H1 (cell line): ENCODE results near the gene CABLES2. TPM values are rescaled to one million over a fixed set of nuclear protein-coding genes. Genes with fewer than 3 reads are reported as not detected.

Experiments
- CTCF ChIA-PET: fragments of 300-600 bp; sonication (Branson Sonifier 250); formaldehyde crosslinking; loops from one replicate; lab custom pipeline; 2021; ENCODE audit not compliant: partially characterized antibody; lab: Charles Lee
- POLR2A ChIA-PET: fragments of 300-600 bp; sonication (Branson Sonifier 250); formaldehyde crosslinking; loops from one replicate; lab custom pipeline; 2021; ENCODE audit warnings: inconsistent platforms; ENCODE audit not compliant: partially characterized antibody; lab: Charles Lee
- DNase-seq, 2 experiments: peaks; one replicate each; pipeline versions ENCODE4 v3.0.0 to v3.0.0-alpha.2; 2010 to 2022; ENCODE audit warnings: low spot score in 2 of 2, low read depth in 1 of 2, mixed read lengths in 1 of 2
- FAIRE-seq: peaks from 2 replicates; lab custom pipeline; 2011; peaks lifted over from hg19 to GRCh38; lab: Jason Lieb, UNC
- H2AFZ ChIP-seq: 2 replicates; pipeline ENCODE4 v1.8.1; 2012; ENCODE audit warnings: low read length, inconsistent platforms
- H2AK5ac ChIP-seq: 2 replicates; pipeline ENCODE4 v1.6.1; 2013; ENCODE audit warnings: low read depth, low read length
- H2BK120ac ChIP-seq: replicated peaks from 2 replicates; pipeline ENCODE3; 2013; ENCODE audit warnings: low read depth, low read length, inconsistent platforms
- H2BK12ac ChIP-seq: 2 replicates; pipeline ENCODE4 v1.6.1; 2013; ENCODE audit warnings: low read depth, low read length
- H2BK15ac ChIP-seq: 2 replicates; pipeline ENCODE4 v1.6.1; 2013; ENCODE audit warnings: low read length
- H2BK20ac ChIP-seq: 2 replicates; pipeline ENCODE4 v1.6.1; 2013; ENCODE audit warnings: low read length
- H2BK5ac ChIP-seq: 2 replicates; pipeline ENCODE4 v1.6.1; 2013; ENCODE audit warnings: low read depth, low read length
- H3K14ac ChIP-seq: 2 replicates; pipeline ENCODE4 v1.6.1; 2013; ENCODE audit warnings: inconsistent platforms; ENCODE audit not compliant: insufficient read length
- H3K18ac ChIP-seq: 2 replicates; pipeline ENCODE4 v1.6.1; 2013; ENCODE audit warnings: low read length; ENCODE audit errors: extremely low read depth
- H3K23ac ChIP-seq: 2 replicates; pipeline ENCODE4 v1.6.1; 2013; ENCODE audit warnings: inconsistent platforms; ENCODE audit not compliant: insufficient read length
- H3K23me2 ChIP-seq: 2 replicates; pipeline ENCODE4 v1.6.1; 2013; ENCODE audit warnings: low read depth, low read length
- H3K27ac ChIP-seq: 2 replicates; pipeline ENCODE4 v1.6.1; 2011; ENCODE audit warnings: low read depth, low read length, inconsistent platforms
- H3K27me3 ChIP-seq, 4 experiments: replicated peaks in 1 of 4; 1 replicate in 1 of 4; 2 replicates in 3 of 4; pipeline versions ENCODE4 v1.6.1 to v1.8.1; 2011 to 2013; ENCODE audit warnings: low read length in 3 of 4, mild to moderate bottlenecking in 3 of 4, inconsistent platforms in 2 of 4, mixed read lengths in 2 of 4, moderate library complexity in 1 of 4; ENCODE audit not compliant: control insufficient read depth in 3 of 4, insufficient read depth in 3 of 4; ENCODE audit errors: extremely low read depth in 1 of 4
- H3K36me3 ChIP-seq, 4 experiments: 2 replicates each; pipeline versions ENCODE4 v1.6.1 to v1.8.1; 2011 to 2013; ENCODE audit warnings: mild to moderate bottlenecking in 4 of 4, low read length in 3 of 4, moderate library complexity in 2 of 4, control low read depth in 1 of 4, inconsistent platforms in 1 of 4; ENCODE audit not compliant: insufficient read depth in 4 of 4, control insufficient read depth in 2 of 4
- H3K4ac ChIP-seq: replicated peaks from 2 replicates; pipeline ENCODE3; 2013; ENCODE audit warnings: low read length, low read depth, mixed read lengths, inconsistent platforms; ENCODE audit not compliant: insufficient read length
- H3K4me1 ChIP-seq, 4 experiments: replicated peaks in 1 of 4; 1 replicate in 1 of 4; 2 replicates in 3 of 4; pipeline versions ENCODE4 v1.6.1 to v1.8.1; 2011 to 2013; ENCODE audit warnings: low read length in 3 of 4, inconsistent platforms in 2 of 4, mixed read lengths in 1 of 4; ENCODE audit not compliant: insufficient read depth in 4 of 4, control insufficient read depth in 3 of 4
- H3K4me2 ChIP-seq, 2 experiments: 2 replicates each; pipeline versions ENCODE4 v1.6.1 to v1.8.1; 2011 to 2013; ENCODE audit warnings: low read depth in 2 of 2, low read length in 2 of 2, control low read depth in 1 of 2, inconsistent platforms in 1 of 2, mild to moderate bottlenecking in 1 of 2; ENCODE audit not compliant: insufficient read depth in 1 of 2
- H3K4me3 ChIP-seq, 4 experiments: fragments of 200-600, 300-600 bp in 1 of 4; sonication (generic), shearing (Covaris generic), sonication (Bioruptor Twin) in 1 of 4; 2 replicates each; pipeline versions ENCODE4 v1.5.1 to v1.8.1; 2011 to 2016; ENCODE audit warnings: low read length in 4 of 4, low read depth in 3 of 4, control low read depth in 2 of 4, inconsistent platforms in 2 of 4, mild to moderate bottlenecking in 2 of 4, mixed read lengths in 1 of 4, moderate library complexity in 1 of 4; ENCODE audit not compliant: insufficient read depth in 2 of 4; ENCODE audit errors: extremely low read depth in 1 of 4
- H3K56ac ChIP-seq: replicated peaks from 2 replicates; pipeline ENCODE3; 2013; ENCODE audit warnings: low read depth, mild to moderate bottlenecking, mixed read lengths, low read length, inconsistent platforms; ENCODE audit not compliant: insufficient read length
- H3K79me1 ChIP-seq: 2 replicates; pipeline ENCODE4 v1.6.1; 2013; ENCODE audit warnings: low read depth, low read length, control low read depth
- H3K79me2 ChIP-seq, 2 experiments: 2 replicates each; pipeline versions ENCODE4 v1.6.1 to v1.8.1; 2012 to 2013; ENCODE audit warnings: low read length in 2 of 2, mild to moderate bottlenecking in 2 of 2, inconsistent platforms in 1 of 2; ENCODE audit not compliant: insufficient read depth in 2 of 2, control insufficient read depth in 1 of 2
- H3K9ac ChIP-seq, 4 experiments: replicated peaks in 1 of 4; 1 replicate in 1 of 4; 2 replicates in 3 of 4; pipeline versions ENCODE4 v1.6.1 to v1.8.1; 2011 to 2013; ENCODE audit warnings: low read depth in 3 of 4, low read length in 3 of 4, control low read depth in 2 of 4, mild to moderate bottlenecking in 2 of 4, moderate library complexity in 2 of 4, inconsistent platforms in 1 of 4; ENCODE audit errors: extremely low read depth in 1 of 4
- H3K9me3 ChIP-seq, 2 experiments: 2 replicates each; pipeline versions ENCODE4 v1.6.1 to v1.8.1; 2012 to 2013; ENCODE audit warnings: mild to moderate bottlenecking in 2 of 2, moderate library complexity in 2 of 2, control low read depth in 1 of 2, inconsistent platforms in 1 of 2, low read depth in 1 of 2, low read length in 1 of 2, mixed read lengths in 1 of 2; ENCODE audit not compliant: insufficient read depth in 2 of 2
- H4K20me1 ChIP-seq, 2 experiments: replicated peaks in 1 of 2; 2 replicates each; pipeline versions ENCODE3 to v1.8.1; 2011 to 2013; ENCODE audit warnings: inconsistent platforms in 2 of 2, low read length in 2 of 2, mild to moderate bottlenecking in 1 of 2; ENCODE audit not compliant: insufficient read depth in 2 of 2, control insufficient read depth in 1 of 2
- H4K5ac ChIP-seq: 2 replicates; pipeline ENCODE4 v1.6.1; 2013; ENCODE audit warnings: low read length, low read depth, mixed read lengths, inconsistent platforms; ENCODE audit not compliant: insufficient read length
- H4K8ac ChIP-seq: 2 replicates; pipeline ENCODE4 v1.8.0; 2013; ENCODE audit warnings: mild to moderate bottlenecking, moderate library complexity, low read length, inconsistent platforms; ENCODE audit not compliant: insufficient read depth; ENCODE audit errors: extremely low read depth
- H4K91ac ChIP-seq: replicated peaks from 2 replicates; pipeline ENCODE3; 2013; ENCODE audit warnings: low read length, mixed read lengths, inconsistent platforms; ENCODE audit not compliant: insufficient read length
- ATF2 ChIP-seq: IDR thresholded peaks from 2 replicates; pipeline ENCODE4 v1.6.1; 2012; ENCODE audit warnings: low read length, inconsistent platforms
- CHD1 ChIP-seq: IDR thresholded peaks from 2 replicates; pipeline ENCODE4 v1.6.1; 2012; ENCODE audit warnings: low read depth, low read length, improper control_type of control experiment
- CHD2 ChIP-seq: IDR thresholded peaks from 2 replicates; pipeline ENCODE4 v1.6.1; 2012; ENCODE audit warnings: low read length, improper control_type of control experiment
- CREB1 ChIP-seq: IDR thresholded peaks from 2 replicates; pipeline ENCODE4 v1.6.1; 2012; ENCODE audit warnings: inconsistent platforms
- CTCF ChIP-seq, 3 experiments: IDR thresholded peaks; 1 replicate in 2 of 3; 2 replicates in 1 of 3; pipeline versions ENCODE4 v1.5.1 to v1.6.1; 2011; ENCODE audit warnings: low read length in 3 of 3, mild to moderate bottlenecking in 3 of 3, inconsistent platforms in 2 of 3, low read depth in 1 of 3, moderate library complexity in 1 of 3; ENCODE audit not compliant: insufficient read depth in 1 of 3; ENCODE audit errors: control extremely low read depth in 1 of 3
- EP300 ChIP-seq, 2 experiments: IDR thresholded peaks; 1 replicate in 1 of 2; 2 replicates in 1 of 2; pipeline ENCODE4 v1.6.1; 2011 to 2012; ENCODE audit warnings: low read depth in 2 of 2, low read length in 2 of 2, mild to moderate bottlenecking in 2 of 2, borderline replicate concordance in 1 of 2, inconsistent platforms in 1 of 2, moderate library complexity in 1 of 2
- MAFK ChIP-seq: IDR thresholded peaks from 2 replicates; pipeline ENCODE4 v1.6.1; 2012; ENCODE audit warnings: low read depth, mild to moderate bottlenecking, improper control_type of control experiment, low read length
- SUZ12 ChIP-seq: fragments of 200-600 bp; sonication (generic); IDR thresholded peaks from 2 replicates; pipeline ENCODE4 v1.6.1; 2012; ENCODE audit warnings: mild to moderate bottlenecking, inconsistent platforms, low read length, moderate library complexity, mixed read lengths
- WGBS, 2 experiments: shearing (Covaris generic) in 1 of 2; methylation state at CpG; one replicate each; pipeline versions ENCODE4 v1.1.6 to v1.1.7; 2013 to 2015; ENCODE audit warnings: low lambda C conversion rate in 2 of 2, mixed read lengths in 2 of 2, inconsistent platforms in 1 of 2, low coverage in 1 of 2, missing lambda C conversion rate in 1 of 2; ENCODE audit not compliant: insufficient replicate concordance in 2 of 2, insufficient coverage in 1 of 2, insufficient read length in 1 of 2; ENCODE audit errors: extremely low coverage in 1 of 2, missing lambda C conversion rate in 1 of 2; 5-methylcytosine and 5-hydroxymethylcytosine counted together
- polyA plus RNA-seq, 7 experiments: library from polyadenylated mRNA; depleted of rRNA in 3 of 7; stranded (reverse) in 5 of 7; unstranded in 2 of 7; fragments of >200 nt in 5 of 7; fragments of 200-250 nt in 2 of 7; gene quantifications; 1 replicate in 5 of 7; 2 replicates in 1 of 7; 4 replicates in 1 of 7; pipeline versions ENCODE4 v1.2.1 to v1.2.3, GENCODE V29; 2011 to 2013; ENCODE audit warnings: missing spikeins in 2 of 7, mixed read lengths in 2 of 7
- total RNA-seq: library from RNA; stranded (reverse); fragmentation: NEBNext Ultra II Directional; extraction: Animal tissue kit (Norgen Biotek cat#: 25700); gene quantifications from 2 replicates; pipeline ENCODE4 v1.2.1, GENCODE V29; 2021

The CABLES2 gene
- total and polyA plus RNA-seq, 2 of the 8 experiments (the other 6 are each of a cell fraction or from before 2014, with no cell fraction given) = 8.0 to 8.8 TPM

- H2BK20ac ChIP-seq = no peak overlapping the region
- no peak overlapping the region for H3K27ac ChIP-seq
- no peak overlapping the region for H2BK12ac ChIP-seq
- no peaks in the 10 kb centered on the region for H3K23me2 ChIP-seq
- H4K8ac ChIP-seq = no peak overlapping the region
- H3K4me3 ChIP-seq = no peak overlapping the region
- H4K5ac ChIP-seq = no peak overlapping the region
- H3K4me1 ChIP-seq = peaks cover 0 to 2% (median 0%) of the 10 kb centered on the region in 4 experiments; a peak in 1 of 7 replicates
- no peaks in the 10 kb centered on the region for H3K27me3 ChIP-seq
- no peak overlapping the region for H2BK120ac ChIP-seq
- no peaks in the 10 kb centered on the region for H3K79me2 ChIP-seq
- 93% methylated on average over 22 of the region's 24 CpGs; no CpG with 5 or more reads in 1 of the 2 experiments for WGBS, 2 experiments
- H3K18ac ChIP-seq = no peak overlapping the region
- no peak overlapping the region for H2AFZ ChIP-seq
- H2AK5ac ChIP-seq = no peak overlapping the region
- no peak for DNase-seq
- H4K20me1 ChIP-seq = no peaks in the 10 kb centered on the region
- H2BK5ac ChIP-seq = no peak overlapping the region
- no peaks in the 10 kb centered on the region for H3K79me1 ChIP-seq
- no peak overlapping the region for H3K14ac ChIP-seq
- CTCF ChIA-PET = interaction anchor here (1.0 to 7.1 kb wide), 9 partner anchors 11 to 84 kb away, joined by 3 to 104 read pairs (median 4); partner anchors contain the start of gene RBBP8NL
- H3K36me3 ChIP-seq = no peaks in the 10 kb centered on the region
- FAIRE-seq = no peak
- H4K91ac ChIP-seq = no peak overlapping the region
- no peak overlapping the region for H2BK15ac ChIP-seq
- H3K23ac ChIP-seq = no peak overlapping the region
- POLR2A ChIA-PET = interaction anchor here (2.4 kb wide), 1 partner anchor 9 kb away, joined by 15 read pairs; no protein-coding TSS in a partner anchor
- no peak overlapping the region for H3K56ac ChIP-seq
- H3K4ac ChIP-seq = no peak overlapping the region
- H3K9me3 ChIP-seq = no peaks in the 10 kb centered on the region
- H3K9ac ChIP-seq = no peak overlapping the region
- H3K4me2 ChIP-seq = no peak overlapping the region
- TF ChIP-seq MAFK = no peak
- no peak for TF ChIP-seq CREB1
- TF ChIP-seq EP300 (IDR thresholded peaks at IDR 0.05; ENCODE audit: borderline replicate concordance in 1 of 2, low read depth in 2 of 2, low read length in 2 of 2) = no peak
- no peak for TF ChIP-seq CTCF (IDR thresholded peaks at IDR 0.05; ENCODE audit: control extremely low read depth in 1 of 3, insufficient read depth in 1 of 3, low read depth in 1 of 3, low read length in 3 of 3)
- no peak for TF ChIP-seq SUZ12
- TF ChIP-seq CHD1 = no peak
- TF ChIP-seq ATF2 = no peak
- TF ChIP-seq CHD2 = no peak
These were observed 8.4 kb upstream of the CABLES2 start for GRCh38 chr20:62415354-62416111.
